Neuronal stem cell (in vitro differentiated cells): ENCODE measurements around the gene LGR5.

ENCODE experiments used
- DNase-seq: peaks from one replicate; pipeline ENCODE4 v3.0.0-alpha.2; 2013; ENCODE audit warnings: low spot score
- H2AFZ ChIP-seq: one replicate; pipeline ENCODE4 v1.6.1; 2013; ENCODE audit warnings: mild to moderate bottlenecking, low read length, inconsistent platforms
- H2AK5ac ChIP-seq: 2 replicates; pipeline ENCODE4 v1.6.1; 2013; ENCODE audit warnings: low read depth, mild to moderate bottlenecking, inconsistent platforms, low read length, moderate library complexity, mixed read lengths
- H2BK120ac ChIP-seq: 2 replicates; pipeline ENCODE4 v1.6.1; 2013; ENCODE audit warnings: low read depth, mild to moderate bottlenecking, inconsistent platforms, low read length, moderate library complexity, mixed read lengths
- H2BK12ac ChIP-seq: one replicate; pipeline ENCODE4 v1.6.1; 2013; ENCODE audit warnings: low read length, inconsistent platforms
- H2BK15ac ChIP-seq: 2 replicates; pipeline ENCODE4 v1.6.1; 2013; ENCODE audit warnings: mild to moderate bottlenecking, low read length, inconsistent platforms, mixed read lengths
- H2BK5ac ChIP-seq: one replicate; pipeline ENCODE4 v1.6.1; 2013; ENCODE audit warnings: inconsistent platforms, mild to moderate bottlenecking, low read length, moderate library complexity
- H3K14ac ChIP-seq: one replicate; pipeline ENCODE4 v1.6.1; 2013; ENCODE audit warnings: low read length, inconsistent platforms
- H3K18ac ChIP-seq: 2 replicates; pipeline ENCODE4 v1.6.1; 2013; ENCODE audit warnings: low read length, inconsistent platforms
- H3K23ac ChIP-seq: 2 replicates; pipeline ENCODE4 v1.6.1; 2013; ENCODE audit warnings: low read depth, mild to moderate bottlenecking, mixed read lengths, low read length, inconsistent platforms; ENCODE audit not compliant: poor library complexity
- H3K27ac ChIP-seq: replicated peaks from 3 replicates; pipeline ENCODE4 v1.5.1; 2013; ENCODE audit warnings: low read length, inconsistent platforms
- H3K27me3 ChIP-seq, 3 experiments: 2 replicates each; pipeline ENCODE4 v1.6.1; 2013; ENCODE audit warnings: low read length in 3 of 3, mild to moderate bottlenecking in 2 of 3, inconsistent platforms in 1 of 3, low read depth in 1 of 3, mixed read lengths in 1 of 3, moderate library complexity in 1 of 3; ENCODE audit not compliant: control insufficient read depth in 3 of 3, insufficient read depth in 3 of 3
- H3K36me3 ChIP-seq, 2 donors: replicated peaks in 1 of 2; 2 replicates each; pipeline ENCODE4 v1.6.1; 2013; ENCODE audit warnings: low read length in 2 of 2; ENCODE audit not compliant: control insufficient read depth in 2 of 2, insufficient read depth in 2 of 2
- H3K4ac ChIP-seq: 2 replicates; pipeline ENCODE4 v1.6.1; 2013; ENCODE audit warnings: inconsistent platforms, mild to moderate bottlenecking, low read length, moderate library complexity
- H3K4me1 ChIP-seq, 2 donors: 1 replicate in 1 of 2; 2 replicates in 1 of 2; pipeline ENCODE4 v1.6.1; 2013; ENCODE audit warnings: low read length in 2 of 2, low read depth in 1 of 2; ENCODE audit not compliant: control insufficient read depth in 2 of 2, insufficient read depth in 1 of 2
- H3K4me2 ChIP-seq: one replicate; pipeline ENCODE4 v1.6.1; 2013; ENCODE audit warnings: mild to moderate bottlenecking, low read length, inconsistent platforms; ENCODE audit not compliant: insufficient read depth, poor library complexity, severe bottlenecking
- H3K4me3 ChIP-seq, 2 donors: 2 replicates each; pipeline ENCODE4 v1.5.1; 2013; ENCODE audit warnings: low read length in 2 of 2, mild to moderate bottlenecking in 2 of 2, inconsistent platforms in 1 of 2, moderate library complexity in 1 of 2
- H3K79me1 ChIP-seq: one replicate; pipeline ENCODE4 v1.6.1; 2013; ENCODE audit warnings: low read depth, mild to moderate bottlenecking, inconsistent platforms, low read length, moderate library complexity
- H3K9ac ChIP-seq: one replicate; pipeline ENCODE4 v1.6.1; 2013; ENCODE audit warnings: mild to moderate bottlenecking, low read depth, low read length, inconsistent platforms; ENCODE audit not compliant: poor library complexity
- H3K9me3 ChIP-seq, 2 donors: replicated peaks in 1 of 2; 2 replicates each; pipeline versions ENCODE3 to v1.6.1; 2013; ENCODE audit warnings: low read length in 2 of 2, mild to moderate bottlenecking in 2 of 2, inconsistent platforms in 1 of 2, low read depth in 1 of 2, mixed read lengths in 1 of 2, moderate library complexity in 1 of 2; ENCODE audit not compliant: control insufficient read depth in 2 of 2, insufficient read depth in 1 of 2
- H4K8ac ChIP-seq: one replicate; pipeline ENCODE4 v1.6.1; 2013; ENCODE audit warnings: low read depth, mild to moderate bottlenecking, inconsistent platforms, low read length, moderate library complexity
- H4K91ac ChIP-seq: one replicate; pipeline ENCODE4 v1.6.1; 2013; ENCODE audit warnings: low read length, low read depth, mild to moderate bottlenecking, inconsistent platforms; ENCODE audit not compliant: poor library complexity
- WGBS, 2 donors: extraction: QIAGEN DNeasy Blood & Tissue Kit; methylation state at CpG; one replicate each; pipeline ENCODE4 v1.1.7; 2013; ENCODE audit warnings: missing lambda C conversion rate in 2 of 2, mixed read lengths in 1 of 2; ENCODE audit not compliant: insufficient read length in 2 of 2, insufficient replicate concordance in 1 of 2; ENCODE audit errors: extremely low coverage in 2 of 2; 5-methylcytosine and 5-hydroxymethylcytosine counted together

Gene LGR5

GRCh38 chr12:71417181-71417580 is 22.4 kb upstream of the LGR5 start:
- DNase-seq = no peak
- no peak overlapping the region for H2AFZ ChIP-seq
- no CpG with 5 or more reads among the region's 3 CpGs for WGBS, 2 donors
- no peak overlapping the region for H3K9ac ChIP-seq
- H3K18ac ChIP-seq = no peak overlapping the region
- no peak overlapping the region for H2BK5ac ChIP-seq
- H3K27ac ChIP-seq = no peak overlapping the region
- no peaks in the 10 kb centered on the region for H3K9me3 ChIP-seq
- H3K23ac ChIP-seq = no peak overlapping the region
- H3K27me3 ChIP-seq = no peaks in the 10 kb centered on the region
- H3K4me3 ChIP-seq = no peak overlapping the region
- H3K4me1 ChIP-seq = peaks cover 0 to 2% of the 10 kb centered on the region in 2 donors
- no peak overlapping the region for H2BK12ac ChIP-seq
- H3K79me1 ChIP-seq = no peaks in the 10 kb centered on the region
- H2AK5ac ChIP-seq = no peak overlapping the region
- H2BK120ac ChIP-seq = no peak overlapping the region
- no peak overlapping the region for H3K4me2 ChIP-seq
- H4K8ac ChIP-seq = no peak overlapping the region
- H3K14ac ChIP-seq = no peak overlapping the region
- no peaks in the 10 kb centered on the region for H3K36me3 ChIP-seq
- no peak overlapping the region for H2BK15ac ChIP-seq
- no peak overlapping the region for H3K4ac ChIP-seq
- H4K91ac ChIP-seq = no peak overlapping the region

GRCh38 chr12:71420775-71421406 is 18.7 kb upstream of the LGR5 start:
- no peak overlapping the region for H4K91ac ChIP-seq
- peak overlapping the region; percentile 51 for H3K18ac ChIP-seq

DNA sequence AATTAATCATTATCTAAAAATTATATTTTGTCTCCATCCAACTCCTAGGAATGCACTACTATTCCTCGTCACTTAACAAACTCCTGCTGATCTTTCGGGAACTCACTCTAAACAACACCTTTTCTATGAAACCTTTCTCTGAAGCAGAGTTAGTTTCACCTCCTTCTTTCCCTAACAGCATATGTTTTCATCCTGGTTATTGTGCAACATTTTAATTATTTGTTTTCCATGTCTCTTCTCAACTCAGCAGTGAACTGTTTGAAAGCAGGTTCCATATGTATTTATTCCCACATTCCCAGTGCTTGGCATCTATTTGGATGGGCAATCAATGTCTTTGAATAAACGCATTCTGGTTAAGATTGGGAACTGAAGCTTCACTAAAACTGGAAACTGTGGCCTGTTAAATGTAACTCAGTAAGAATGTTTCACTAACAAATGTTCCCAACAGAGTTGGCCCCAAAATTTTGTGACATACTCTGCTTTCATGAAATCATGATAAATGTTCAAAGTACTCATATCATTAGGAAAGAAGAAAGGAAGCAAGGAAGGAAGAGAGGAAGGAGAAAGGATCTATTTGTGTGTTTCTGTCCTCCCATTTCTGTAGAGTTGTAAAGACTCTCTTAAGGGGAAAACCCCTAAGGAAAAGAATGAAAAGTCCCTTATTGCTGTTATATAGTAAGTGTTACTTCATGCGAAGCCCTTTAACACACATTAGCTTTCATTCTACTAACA is 13.9 kb upstream of the LGR5 start:
- Histone ChIP-seq H3K4me1 (no peaks in the 10 kb centered on the region), H3K27me3 (peaks cover 0 to 25% (median 0%) of the 10 kb centered on the region in 3 experiments), H3K14ac (no peak overlapping the region), H3K18ac (no peak overlapping the region), H2BK15ac (no peak overlapping the region), H3K9ac (no peak overlapping the region), H3K9me3 (no peaks in the 10 kb centered on the region), H4K91ac (no peak overlapping the region), H2AFZ (no peak overlapping the region), H3K79me1 (no peaks in the 10 kb centered on the region), H2AK5ac (no peak overlapping the region), H2BK5ac (no peak overlapping the region), H3K23ac (no peak overlapping the region), H2BK120ac (no peak overlapping the region), H4K8ac (no peak overlapping the region), H3K4me2 (no peak overlapping the region), H3K4me3 (no peak overlapping the region), H3K36me3 (no peaks in the 10 kb centered on the region), H3K27ac (no peak overlapping the region), H3K4ac (no peak overlapping the region), H2BK12ac (no peak overlapping the region)
- 100% methylated on average over 1 of the region's 4 CpGs; no CpG with 5 or more reads in 1 of the 2 donors for WGBS, 2 donors
- no peak for DNase-seq

More at GRCh38 chr12:71420775-71421406, 18.7 kb upstream of the LGR5 start:
- H3K27ac ChIP-seq = no peak overlapping the region
- H3K4ac ChIP-seq = no peak overlapping the region
- H3K79me1 ChIP-seq = no peaks in the 10 kb centered on the region
- peak overlapping the region; percentile 36 for H2AK5ac ChIP-seq
- peak overlapping the region; percentile 20 for H3K23ac ChIP-seq
- H3K36me3 ChIP-seq = no peaks in the 10 kb centered on the region
- H3K27me3 ChIP-seq = peaks cover 0 to 21% (median 0%) of the 10 kb centered on the region in 3 experiments
- H4K8ac ChIP-seq = no peak overlapping the region
- no peak overlapping the region for H3K14ac ChIP-seq
- H2BK120ac ChIP-seq = no peak overlapping the region
- H2BK15ac ChIP-seq = peak overlapping the region; percentile 65
- peaks cover 0 to 2% of the 10 kb centered on the region in 2 donors for H3K4me1 ChIP-seq
- H3K4me3 ChIP-seq = no peak overlapping the region
- no peaks in the 10 kb centered on the region for H3K9me3 ChIP-seq
- no peak for DNase-seq
- H2BK12ac ChIP-seq = no peak overlapping the region
- WGBS, 2 donors = no CpG with 5 or more reads among the region's 2 CpGs
- H3K4me2 ChIP-seq = no peak overlapping the region
- H2AFZ ChIP-seq = no peak overlapping the region
- H3K9ac ChIP-seq = no peak overlapping the region
- no peak overlapping the region for H2BK5ac ChIP-seq

GRCh38 chr12:71426300-71427047 is 13.1 kb upstream of the LGR5 start:
- Histone ChIP-seq H2AK5ac (no peak overlapping the region), H3K4ac (no peak overlapping the region)
- WGBS, 2 donors = no CpG with 5 or more reads among the region's 3 CpGs

More at GRCh38 chr12:71426300-71427047, 13.1 kb upstream of the LGR5 start:
- no peak overlapping the region for H3K23ac ChIP-seq
- no peak overlapping the region for H3K4me3 ChIP-seq
- H3K14ac ChIP-seq = no peak overlapping the region
- H3K9me3 ChIP-seq = no peaks in the 10 kb centered on the region
- H3K79me1 ChIP-seq = no peaks in the 10 kb centered on the region
- H3K4me1 ChIP-seq = no peaks in the 10 kb centered on the region
- DNase-seq = no peak
- H2AFZ ChIP-seq = no peak overlapping the region
- no peak overlapping the region for H3K9ac ChIP-seq
- H3K18ac ChIP-seq = no peak overlapping the region
- no peak overlapping the region for H2BK5ac ChIP-seq
- no peak overlapping the region for H2BK120ac ChIP-seq
- no peak overlapping the region for H4K91ac ChIP-seq
- no peaks in the 10 kb centered on the region for H3K36me3 ChIP-seq
- no peak overlapping the region for H3K27ac ChIP-seq
- H3K27me3 ChIP-seq = peaks cover 0 to 28% (median 0%) of the 10 kb centered on the region in 3 experiments
- H3K4me2 ChIP-seq = no peak overlapping the region
- no peak overlapping the region for H4K8ac ChIP-seq
- no peak overlapping the region for H2BK12ac ChIP-seq
- no peak overlapping the region for H2BK15ac ChIP-seq
